Endodermal cell (in vitro differentiated cells): Measurements from ENCODE around the gene EDDM13. TPM values are rescaled to one million over a fixed set of nuclear protein-coding genes. Genes with fewer than 3 reads are reported as not detected.

Experiments used
- DNase-seq: peaks from one replicate; pipeline ENCODE4 v3.0.0-alpha.2; 2017
- H3K27ac ChIP-seq: 2 replicates; pipeline ENCODE4 v1.5.1; 2013; ENCODE audit warnings: mild to moderate bottlenecking, low read depth, low read length, moderate library complexity
- H3K27me3 ChIP-seq: 2 replicates; pipeline ENCODE4 v1.6.1; 2013; ENCODE audit warnings: mild to moderate bottlenecking, low read length, moderate library complexity; ENCODE audit not compliant: insufficient read depth, control insufficient read depth, poor library complexity, severe bottlenecking
- H3K36me3 ChIP-seq: 2 replicates; pipeline ENCODE4 v1.7.0; 2013; ENCODE audit warnings: mild to moderate bottlenecking, low read length, moderate library complexity; ENCODE audit not compliant: control insufficient read depth, insufficient read depth
- H3K4me1 ChIP-seq: one replicate; pipeline ENCODE4 v1.7.0; 2013; ENCODE audit warnings: low read length; ENCODE audit not compliant: control insufficient read depth, insufficient read depth
- H3K4me3 ChIP-seq: 2 replicates; pipeline ENCODE4 v1.5.1; 2013; ENCODE audit warnings: mild to moderate bottlenecking, low read length, moderate library complexity
- H3K9ac ChIP-seq: 2 replicates; pipeline ENCODE4 v1.6.1; 2013; ENCODE audit warnings: mild to moderate bottlenecking, low read length, moderate library complexity; ENCODE audit not compliant: poor library complexity, severe bottlenecking; ENCODE audit errors: extremely low read depth
- H3K9me3 ChIP-seq: 2 replicates; pipeline ENCODE4 v1.6.1; 2013; ENCODE audit warnings: mild to moderate bottlenecking, low read length, moderate library complexity; ENCODE audit not compliant: control insufficient read depth
- H3K27ac Mint-ChIP-seq: 2 replicates; pipeline ENCODE4 v1.8.0; 2020; ENCODE audit warnings: mixed read lengths
- H3K27me3 Mint-ChIP-seq: 2 replicates; pipeline ENCODE4 v1.8.0; 2021; ENCODE audit warnings: mild to moderate bottlenecking, mixed read lengths; ENCODE audit not compliant: insufficient read depth
- H3K36me3 Mint-ChIP-seq: 2 replicates; pipeline ENCODE4 v1.8.0; 2020; ENCODE audit warnings: low read depth, mixed read lengths
- H3K4me1 Mint-ChIP-seq: 2 replicates; pipeline ENCODE4 v1.8.0; 2020; ENCODE audit warnings: mixed read lengths
- H3K4me3 Mint-ChIP-seq: 2 replicates; pipeline ENCODE4 v1.8.0; 2020; ENCODE audit warnings: mild to moderate bottlenecking, moderate library complexity, mixed read lengths
- H3K9me3 Mint-ChIP-seq: 2 replicates; pipeline ENCODE4 v1.8.0; 2020; ENCODE audit warnings: mild to moderate bottlenecking, mixed read lengths
- CTCF ChIP-seq: fragments of 200-600 bp; sonication (generic); conservative IDR thresholded peaks from 2 replicates; pipeline ENCODE4 v1.5.0; 2021; ENCODE audit warnings: antibody characterized with exemption, mild to moderate bottlenecking
- WGBS, 2 experiments: methylation state at CpG; one replicate each; pipeline versions ENCODE4 v1.1.5 to v1.1.7; 2013; ENCODE audit warnings: missing lambda C conversion rate in 2 of 2, mixed read lengths in 1 of 2; ENCODE audit not compliant: insufficient coverage in 1 of 2, insufficient read length in 1 of 2; 5-methylcytosine and 5-hydroxymethylcytosine counted together
- total RNA-seq, 2 donors: library from RNA; stranded (reverse); fragmentation: NEBNext Ultra II Directional in 1 of 2; extraction: Animal tissue kit (Norgen Biotek cat#: 25700) in 1 of 2; gene quantifications; 2 replicates in 1 of 2; 3 replicates in 1 of 2; pipeline ENCODE4 v1.2.1, GENCODE V29; 2021

The EDDM13 gene
- total RNA-seq, 2 donors from 2014 or later = not detected

GRCh38 chr19:56356944-56357343 lies 84.4 kb downstream of the EDDM13 start:
- Histone ChIP-seq H3K4me3 (no peak overlapping the region), H3K36me3 (peaks cover 5% of the 10 kb centered on the region), H3K27ac (no peak overlapping the region), H3K9ac (no peak overlapping the region), H3K27me3 (no peaks in the 10 kb centered on the region), H3K9me3 (peaks cover 37% of the 10 kb centered on the region), H3K4me1 (no peaks in the 10 kb centered on the region)
- H3K9me3 Mint-ChIP-seq = peaks cover 65% of the 10 kb centered on the region
- no peaks in the 10 kb centered on the region for H3K4me1 Mint-ChIP-seq
- no peak overlapping the region for H3K4me3 Mint-ChIP-seq
- no peak for TF ChIP-seq CTCF
- no peak for DNase-seq
- H3K27ac Mint-ChIP-seq = no peak overlapping the region
- H3K27me3 Mint-ChIP-seq = peaks cover 3% of the 10 kb centered on the region
- H3K36me3 Mint-ChIP-seq = peaks cover 43% of the 10 kb centered on the region
- 86 to 100% methylated on average over 1 of the region's 2 CpGs for WGBS, 2 experiments

Other genes starting within 250 kb of the EDDM13 start
- gene ZNF787, start 151.5 kb upstream of the EDDM13 start, total RNA-seq = 10 to 100 TPM; 42.1 to 43.7 TPM
- 10 to 100 TPM; 50.2 to 58.8 TPM for gene ZNF444, start 131.5 kb upstream of the EDDM13 start, total RNA-seq
- under 1 TPM in 1 of 2 donors, not detected in 1; 0.40 TPM for gene GALP, start 96.7 kb upstream of the EDDM13 start, total RNA-seq
- not detected for gene ZSCAN5B, start 75.0 kb upstream of the EDDM13 start, total RNA-seq
- not detected for gene ZSCAN5C, start 70.5 kb upstream of the EDDM13 start, total RNA-seq
- 10 to 100 TPM; 11.9 to 20.8 TPM for gene ZSCAN5A, start 42.1 kb downstream of the EDDM13 start, total RNA-seq
- gene ZNF582, start 120.8 kb downstream of the EDDM13 start, total RNA-seq = 1 to 10 TPM; 6.4 to 6.8 TPM
- 1 to 10 TPM; 4.0 to 5.5 TPM for gene ZNF583, start 131.6 kb downstream of the EDDM13 start, total RNA-seq
- gene ZNF667, start 204.6 kb downstream of the EDDM13 start, total RNA-seq = 10 to 100 TPM in 1 of 2 donors, under 1 TPM in 1; 0.07 to 10.7 TPM
- 1 to 10 TPM in 1 of 2 donors, under 1 TPM in 1; 0.07 to 3.8 TPM for gene ZNF471, start 235.1 kb downstream of the EDDM13 start, total RNA-seq